HEK293 (cell line): Measurements from ENCODE around the gene C6orf15.

Experiments
- CTCF ChIA-PET: fragments of 350-600 bp; formaldehyde crosslinking; extraction: SDS; loops from one replicate; lab custom pipeline; 2021; ENCODE audit warnings: antibody characterized with exemption; lab: Yijun Ruan, JAX
- POLR2A ChIA-PET: fragments of 300-600 bp; formaldehyde crosslinking; extraction: SDS; loops from one replicate; lab custom pipeline; 2020; ENCODE audit warnings: antibody characterized with exemption, inconsistent platforms; lab: Yijun Ruan, JAX
- H3K27ac ChIP-seq: fragments of 200-500 bp; sonication (Bioruptor generic); 2 replicates; pipeline ENCODE4 v1.5.1; 2014; ENCODE audit warnings: low read depth, low read length, control low read depth, inconsistent platforms; ENCODE audit errors: extremely low read depth
- H3K36me3 ChIP-seq, 2 experiments: fragments of 200-500 bp in 1 of 2; sonication (Bioruptor generic) in 1 of 2; 1 replicate in 1 of 2; 2 replicates in 1 of 2; pipeline ENCODE4 v1.5.1; 2014 to 2017; ENCODE audit warnings: inconsistent platforms in 2 of 2, low read length in 2 of 2; ENCODE audit not compliant: control insufficient read depth in 2 of 2, insufficient read depth in 1 of 2
- H3K4me1 ChIP-seq: fragments of 200-500 bp; sonication (Bioruptor generic); 2 replicates; pipeline ENCODE4 v1.5.1; 2014; ENCODE audit warnings: mild to moderate bottlenecking, low read length, inconsistent platforms; ENCODE audit not compliant: control insufficient read depth, insufficient read depth
- H3K4me3 ChIP-seq: 2 replicates; pipeline ENCODE4 v1.5.1; 2011; ENCODE audit warnings: low read depth, mild to moderate bottlenecking, control low read depth, low read length, moderate library complexity
- H3K9me3 ChIP-seq: fragments of 200-500 bp; sonication (Bioruptor generic); 2 replicates; pipeline ENCODE4 v1.5.1; 2014; ENCODE audit warnings: low read depth, low read length, inconsistent platforms; ENCODE audit not compliant: control insufficient read depth, insufficient read depth
- SCRT1 ChIP-seq: fragments of 450-650 bp; formaldehyde crosslinking; IDR thresholded peaks from 2 replicates; pipeline ENCODE4 v1.5.1; 2016; ENCODE audit warnings: missing biosample characterization, missing genetic modification characterization, borderline replicate concordance
- SP7 ChIP-seq: fragments of 450-650 bp; formaldehyde crosslinking; IDR thresholded peaks from 2 replicates; pipeline ENCODE4 v1.5.1; 2016; ENCODE audit warnings: missing biosample characterization, missing genetic modification characterization
- WT1 ChIP-seq: fragments of 450-650 bp; formaldehyde crosslinking; IDR thresholded peaks from 2 replicates; pipeline ENCODE4 v1.5.1; 2016; ENCODE audit warnings: missing biosample characterization, missing genetic modification characterization
- ZFP3 ChIP-seq: fragments of 450-650 bp; formaldehyde crosslinking; IDR thresholded peaks from 2 replicates; pipeline ENCODE4 v1.5.1; 2016; ENCODE audit warnings: low read depth, missing biosample characterization, missing genetic modification characterization
- ZNF2 ChIP-seq: fragments of 450-650 bp; formaldehyde crosslinking; IDR thresholded peaks from 2 replicates; pipeline ENCODE4 v1.5.1; 2016; ENCODE audit warnings: missing biosample characterization, missing genetic modification characterization
- ZNF266 ChIP-seq: fragments of 450-650 bp; formaldehyde crosslinking; IDR thresholded peaks from 2 replicates; pipeline ENCODE4 v1.5.1; 2016; ENCODE audit warnings: missing biosample characterization, missing genetic modification characterization, low read depth
- ZNF335 ChIP-seq: fragments of 450-650 bp; formaldehyde crosslinking; conservative IDR thresholded peaks from 2 replicates; pipeline ENCODE4 v1.5.1; 2016; ENCODE audit warnings: missing biosample characterization, missing genetic modification characterization
- ZNF341 ChIP-seq: fragments of 450-650 bp; formaldehyde crosslinking; IDR thresholded peaks from 2 replicates; pipeline ENCODE4; 2016; ENCODE audit warnings: low read depth, missing biosample characterization, missing genetic modification characterization
- ZNF366 ChIP-seq: fragments of 450-650 bp; formaldehyde crosslinking; conservative IDR thresholded peaks from 2 replicates; pipeline ENCODE4 v1.5.1; 2016; ENCODE audit warnings: missing biosample characterization, missing genetic modification characterization
- ZNF37A ChIP-seq: fragments of 450-650 bp; IDR thresholded peaks from 2 replicates; pipeline ENCODE4 v1.5.1; 2018; ENCODE audit warnings: missing biosample characterization, missing genetic modification characterization
- ZNF555 ChIP-seq: fragments of 450-650 bp; formaldehyde crosslinking; conservative IDR thresholded peaks from 2 replicates; pipeline ENCODE4 v1.5.1; 2017; ENCODE audit warnings: missing biosample characterization, mild to moderate bottlenecking, missing genetic modification characterization, inconsistent platforms
- ZNF626 ChIP-seq: fragments of 450-650 bp; sonication (Bioruptor Pico); formaldehyde crosslinking; IDR thresholded peaks from 2 replicates; pipeline ENCODE4 v1.5.1; 2018; ENCODE audit warnings: missing biosample characterization, missing genetic modification characterization, inconsistent platforms
- TF ChIP-seq, protein P1 (sequence below): fragments of 450-650 bp; formaldehyde crosslinking; IDR thresholded peaks from 2 replicates; pipeline ENCODE4 v1.5.1; 2016; ENCODE audit warnings: missing biosample characterization, missing genetic modification characterization
- TF ChIP-seq, protein P2 (sequence below): fragments of 450-650 bp; formaldehyde crosslinking; conservative IDR thresholded peaks from 2 replicates; pipeline ENCODE4 v1.5.1; 2016; ENCODE audit warnings: low read depth, missing biosample characterization, missing genetic modification characterization
- TF ChIP-seq, protein P3 (sequence below): fragments of 450-650 bp; formaldehyde crosslinking; IDR thresholded peaks from 2 replicates; pipeline ENCODE4 v1.5.1; 2017; ENCODE audit warnings: missing biosample characterization, missing genetic modification characterization
- TF ChIP-seq, protein P4 (sequence below): fragments of 450-650 bp; formaldehyde crosslinking; IDR thresholded peaks from 2 replicates; pipeline ENCODE4 v1.5.1; 2016; ENCODE audit warnings: missing biosample characterization, missing genetic modification characterization
- TF ChIP-seq, protein P5 (sequence below): fragments of 450-650 bp; formaldehyde crosslinking; IDR thresholded peaks from 2 replicates; pipeline ENCODE4 v1.5.1; 2016; ENCODE audit warnings: missing biosample characterization, missing genetic modification characterization, low read depth

C6orf15 gene

DNA sequence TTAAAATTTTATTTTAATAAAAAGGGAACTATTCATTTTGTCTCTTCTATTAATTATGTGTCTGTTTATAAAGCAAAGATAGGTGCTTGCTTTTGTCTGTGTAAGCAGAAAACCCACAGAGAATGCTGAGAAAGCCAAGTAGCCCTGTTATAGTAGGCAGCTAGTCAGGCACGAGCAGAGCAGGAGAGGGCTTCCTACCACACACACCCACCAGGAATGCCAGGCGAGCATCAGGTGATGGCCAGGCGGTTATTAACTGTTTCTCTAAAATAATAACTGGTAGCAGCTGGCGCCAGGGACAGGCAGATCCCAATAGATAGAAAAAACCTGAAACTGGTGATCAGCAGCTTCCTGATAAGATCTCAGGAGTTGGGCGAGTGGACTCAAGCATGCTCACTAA is 15.7 kb downstream of the C6orf15 start:
- H3K4me3 ChIP-seq, result no peak overlapping the region
- no peak overlapping the region for H3K27ac ChIP-seq
- ChIA-PET CTCF (interaction anchor here (0.5 to 5.3 kb wide), 10 partner anchors 10 to 563 kb away, joined by 3 to 29 read pairs (median 3); no protein-coding TSS in a partner anchor), POLR2A (interaction anchor here (0.7 kb wide), 1 partner anchor 409 kb away, joined by 5 read pairs; no protein-coding TSS in a partner anchor)
- no peaks in the 10 kb centered on the region for H3K36me3 ChIP-seq
- no peaks in the 10 kb centered on the region for H3K9me3 ChIP-seq
- TF ChIP-seq ZNF266 (tag by site-specific recombination), result no peak
- no peaks in the 10 kb centered on the region for H3K4me1 ChIP-seq

DNA sequence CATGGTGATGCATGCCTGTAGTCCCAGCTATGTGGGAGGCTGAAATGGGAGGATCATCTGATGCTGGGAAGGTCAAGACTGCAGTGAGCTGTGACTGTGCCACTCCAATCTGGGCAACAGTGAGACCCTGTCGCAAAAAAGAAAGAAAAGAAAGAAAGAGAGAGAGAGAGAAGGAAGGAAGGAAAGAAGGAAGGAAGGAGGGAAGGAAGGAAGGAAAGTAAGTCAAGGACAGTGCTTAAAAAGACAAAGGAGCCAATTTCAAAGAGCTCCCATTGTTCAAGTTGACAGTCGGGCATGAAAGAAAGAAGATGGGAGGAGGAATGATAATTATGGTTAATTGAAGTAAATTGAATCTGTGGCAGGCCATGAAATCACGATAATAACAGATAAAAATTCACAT is 16.2 kb downstream of the C6orf15 start:
- POLR2A ChIA-PET, result no interaction called here
- TF ChIP-seq ZNF366 (tag by site-specific recombination) (peak; percentile 76), WT1 (tag by site-specific recombination) (no peak)
- Histone ChIP-seq H3K9me3 (no peaks in the 10 kb centered on the region), H3K36me3 (no peaks in the 10 kb centered on the region), H3K4me1 (no peaks in the 10 kb centered on the region), H3K4me3 (no peak overlapping the region), H3K27ac (no peak overlapping the region)
- CTCF ChIA-PET, result interaction anchor here (0.5 to 5.3 kb wide), 10 partner anchors 9 to 563 kb away, joined by 3 to 29 read pairs (median 3); no protein-coding TSS in a partner anchor

DNA sequence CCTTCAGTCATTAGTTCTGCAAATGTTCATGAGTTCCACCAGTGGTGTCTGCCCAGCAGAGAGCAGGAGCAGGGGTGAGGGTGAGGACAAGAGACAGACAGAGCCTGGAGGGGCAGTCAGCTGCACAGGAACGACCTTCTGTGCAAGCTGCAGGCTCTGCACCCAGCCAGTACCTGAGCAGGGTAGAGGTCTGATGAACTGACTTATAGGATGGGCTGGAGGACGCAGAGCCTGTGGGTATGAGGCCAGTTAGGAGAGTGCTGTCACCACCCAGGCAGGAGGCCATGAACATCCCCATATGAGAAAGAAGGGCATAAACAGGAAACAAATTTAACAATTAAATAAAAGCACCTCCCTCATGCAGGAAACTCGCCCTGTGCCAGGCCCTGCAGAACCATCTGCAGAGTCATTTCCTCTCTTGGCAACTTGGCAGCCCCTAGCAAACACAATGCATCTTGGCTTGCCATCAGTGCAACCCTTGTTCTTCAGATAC is 17.9 kb downstream of the C6orf15 start:
- POLR2A ChIA-PET, result no interaction called here
- Histone ChIP-seq H3K9me3 (no peaks in the 10 kb centered on the region), H3K4me3 (no peak overlapping the region), H3K4me1 (no peaks in the 10 kb centered on the region), H3K27ac (no peak overlapping the region), H3K36me3 (no peaks in the 10 kb centered on the region)
- CTCF ChIA-PET, result interaction anchor here (0.6 to 5.9 kb wide), 10 partner anchors 8 to 414 kb away, joined by 3 to 29 read pairs (median 5); partner anchors contain the start of gene PSORS1C1
- TF ChIP-seq, protein P1, sequence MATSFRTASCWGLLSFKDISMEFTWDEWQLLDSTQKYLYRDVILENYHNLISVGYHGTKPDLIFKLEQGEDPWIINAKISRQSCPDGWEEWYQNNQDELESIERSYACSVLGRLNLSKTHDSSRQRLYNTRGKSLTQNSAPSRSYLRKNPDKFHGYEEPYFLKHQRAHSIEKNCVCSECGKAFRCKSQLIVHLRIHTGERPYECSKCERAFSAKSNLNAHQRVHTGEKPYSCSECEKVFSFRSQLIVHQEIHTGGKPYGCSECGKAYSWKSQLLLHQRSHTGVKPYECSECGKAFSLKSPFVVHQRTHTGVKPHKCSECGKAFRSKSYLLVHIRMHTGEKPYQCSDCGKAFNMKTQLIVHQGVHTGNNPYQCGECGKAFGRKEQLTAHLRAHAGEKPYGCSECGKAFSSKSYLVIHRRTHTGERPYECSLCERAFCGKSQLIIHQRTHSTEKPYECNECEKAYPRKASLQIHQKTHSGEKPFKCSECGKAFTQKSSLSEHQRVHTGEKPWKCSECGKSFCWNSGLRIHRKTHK (tag by site-specific recombination), result no peak
- TF ChIP-seq, protein P2, sequence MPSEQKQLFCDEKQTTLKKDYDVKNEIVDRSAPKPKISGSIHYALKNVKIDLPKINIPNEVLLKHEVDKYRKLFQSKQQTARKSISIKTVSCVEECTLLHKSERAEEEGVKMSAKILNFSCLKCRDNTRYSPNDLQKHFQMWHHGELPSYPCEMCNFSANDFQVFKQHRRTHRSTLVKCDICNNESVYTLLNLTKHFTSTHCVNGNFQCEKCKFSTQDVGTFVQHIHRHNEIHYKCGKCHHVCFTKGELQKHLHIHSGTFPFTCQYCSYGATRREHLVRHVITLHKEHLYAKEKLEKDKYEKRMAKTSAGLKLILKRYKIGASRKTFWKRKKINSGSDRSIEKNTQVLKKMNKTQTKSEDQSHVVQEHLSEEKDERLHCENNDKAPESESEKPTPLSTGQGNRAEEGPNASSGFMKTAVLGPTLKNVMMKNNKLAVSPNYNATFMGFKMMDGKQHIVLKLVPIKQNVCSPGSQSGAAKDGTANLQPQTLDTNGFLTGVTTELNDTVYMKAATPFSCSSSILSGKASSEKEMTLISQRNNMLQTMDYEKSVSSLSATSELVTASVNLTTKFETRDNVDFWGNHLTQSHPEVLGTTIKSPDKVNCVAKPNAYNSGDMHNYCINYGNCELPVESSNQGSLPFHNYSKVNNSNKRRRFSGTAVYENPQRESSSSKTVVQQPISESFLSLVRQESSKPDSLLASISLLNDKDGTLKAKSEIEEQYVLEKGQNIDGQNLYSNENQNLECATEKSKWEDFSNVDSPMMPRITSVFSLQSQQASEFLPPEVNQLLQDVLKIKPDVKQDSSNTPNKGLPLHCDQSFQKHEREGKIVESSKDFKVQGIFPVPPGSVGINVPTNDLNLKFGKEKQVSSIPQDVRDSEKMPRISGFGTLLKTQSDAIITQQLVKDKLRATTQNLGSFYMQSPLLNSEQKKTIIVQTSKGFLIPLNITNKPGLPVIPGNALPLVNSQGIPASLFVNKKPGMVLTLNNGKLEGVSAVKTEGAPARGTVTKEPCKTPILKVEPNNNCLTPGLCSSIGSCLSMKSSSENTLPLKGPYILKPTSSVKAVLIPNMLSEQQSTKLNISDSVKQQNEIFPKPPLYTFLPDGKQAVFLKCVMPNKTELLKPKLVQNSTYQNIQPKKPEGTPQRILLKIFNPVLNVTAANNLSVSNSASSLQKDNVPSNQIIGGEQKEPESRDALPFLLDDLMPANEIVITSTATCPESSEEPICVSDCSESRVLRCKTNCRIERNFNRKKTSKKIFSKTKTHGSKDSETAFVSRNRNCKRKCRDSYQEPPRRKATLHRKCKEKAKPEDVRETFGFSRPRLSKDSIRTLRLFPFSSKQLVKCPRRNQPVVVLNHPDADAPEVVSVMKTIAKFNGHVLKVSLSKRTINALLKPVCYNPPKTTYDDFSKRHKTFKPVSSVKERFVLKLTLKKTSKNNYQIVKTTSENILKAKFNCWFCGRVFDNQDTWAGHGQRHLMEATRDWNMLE (tag by site-specific recombination), result no peak
- TF ChIP-seq, protein P3, sequence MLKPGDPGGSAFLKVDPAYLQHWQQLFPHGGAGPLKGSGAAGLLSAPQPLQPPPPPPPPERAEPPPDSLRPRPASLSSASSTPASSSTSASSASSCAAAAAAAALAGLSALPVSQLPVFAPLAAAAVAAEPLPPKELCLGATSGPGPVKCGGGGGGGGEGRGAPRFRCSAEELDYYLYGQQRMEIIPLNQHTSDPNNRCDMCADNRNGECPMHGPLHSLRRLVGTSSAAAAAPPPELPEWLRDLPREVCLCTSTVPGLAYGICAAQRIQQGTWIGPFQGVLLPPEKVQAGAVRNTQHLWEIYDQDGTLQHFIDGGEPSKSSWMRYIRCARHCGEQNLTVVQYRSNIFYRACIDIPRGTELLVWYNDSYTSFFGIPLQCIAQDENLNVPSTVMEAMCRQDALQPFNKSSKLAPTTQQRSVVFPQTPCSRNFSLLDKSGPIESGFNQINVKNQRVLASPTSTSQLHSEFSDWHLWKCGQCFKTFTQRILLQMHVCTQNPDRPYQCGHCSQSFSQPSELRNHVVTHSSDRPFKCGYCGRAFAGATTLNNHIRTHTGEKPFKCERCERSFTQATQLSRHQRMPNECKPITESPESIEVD (tag by site-specific recombination), result no peak
- TF ChIP-seq ZNF2 (tag by site-specific recombination) (no peak), ZNF626 (tag by site-specific recombination) (no peak), ZNF341 (tag by site-specific recombination) (no peak), ZFP3 (tag by site-specific recombination) (no peak), ZNF555 (tag by site-specific recombination) (no peak), SP7 (no peak), SCRT1 (no peak), ZNF37A (tag by site-specific recombination) (no peak), ZNF335 (tag by site-specific recombination) (no peak)
- TF ChIP-seq, protein P4, sequence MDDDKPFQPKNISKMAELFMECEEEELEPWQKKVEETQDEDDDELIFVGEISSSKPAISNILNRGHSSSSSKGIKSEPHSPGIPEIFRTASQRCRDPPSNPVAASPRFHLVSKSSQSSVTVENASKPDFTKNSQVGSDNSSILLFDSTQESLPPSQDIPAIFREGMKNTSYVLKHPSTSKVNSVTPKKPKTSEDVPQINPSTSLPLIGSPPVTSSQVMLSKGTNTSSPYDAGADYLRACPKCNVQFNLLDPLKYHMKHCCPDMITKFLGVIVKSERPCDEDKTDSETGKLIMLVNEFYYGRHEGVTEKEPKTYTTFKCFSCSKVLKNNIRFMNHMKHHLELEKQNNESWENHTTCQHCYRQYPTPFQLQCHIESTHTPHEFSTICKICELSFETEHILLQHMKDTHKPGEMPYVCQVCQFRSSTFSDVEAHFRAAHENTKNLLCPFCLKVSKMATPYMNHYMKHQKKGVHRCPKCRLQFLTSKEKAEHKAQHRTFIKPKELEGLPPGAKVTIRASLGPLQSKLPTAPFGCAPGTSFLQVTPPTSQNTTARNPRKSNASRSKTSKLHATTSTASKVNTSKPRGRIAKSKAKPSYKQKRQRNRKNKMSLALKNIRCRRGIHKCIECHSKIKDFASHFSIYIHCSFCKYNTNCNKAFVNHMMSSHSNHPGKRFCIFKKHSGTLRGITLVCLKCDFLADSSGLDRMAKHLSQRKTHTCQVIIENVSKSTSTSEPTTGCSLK (tag by site-specific recombination), result no peak
- TF ChIP-seq, protein P5, sequence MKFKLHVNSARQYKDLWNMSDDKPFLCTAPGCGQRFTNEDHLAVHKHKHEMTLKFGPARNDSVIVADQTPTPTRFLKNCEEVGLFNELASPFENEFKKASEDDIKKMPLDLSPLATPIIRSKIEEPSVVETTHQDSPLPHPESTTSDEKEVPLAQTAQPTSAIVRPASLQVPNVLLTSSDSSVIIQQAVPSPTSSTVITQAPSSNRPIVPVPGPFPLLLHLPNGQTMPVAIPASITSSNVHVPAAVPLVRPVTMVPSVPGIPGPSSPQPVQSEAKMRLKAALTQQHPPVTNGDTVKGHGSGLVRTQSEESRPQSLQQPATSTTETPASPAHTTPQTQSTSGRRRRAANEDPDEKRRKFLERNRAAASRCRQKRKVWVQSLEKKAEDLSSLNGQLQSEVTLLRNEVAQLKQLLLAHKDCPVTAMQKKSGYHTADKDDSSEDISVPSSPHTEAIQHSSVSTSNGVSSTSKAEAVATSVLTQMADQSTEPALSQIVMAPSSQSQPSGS, result no peak
